ENCODE measurements around the gene CCT6A.

Gene CCT6A

GRCh38 chr7:56051053-56051338, 569 bp upstream of the CCT6A start:
- TF ChIP-seq CTCF (IDR thresholded peaks at IDR 0.05) = no peak

DNA sequence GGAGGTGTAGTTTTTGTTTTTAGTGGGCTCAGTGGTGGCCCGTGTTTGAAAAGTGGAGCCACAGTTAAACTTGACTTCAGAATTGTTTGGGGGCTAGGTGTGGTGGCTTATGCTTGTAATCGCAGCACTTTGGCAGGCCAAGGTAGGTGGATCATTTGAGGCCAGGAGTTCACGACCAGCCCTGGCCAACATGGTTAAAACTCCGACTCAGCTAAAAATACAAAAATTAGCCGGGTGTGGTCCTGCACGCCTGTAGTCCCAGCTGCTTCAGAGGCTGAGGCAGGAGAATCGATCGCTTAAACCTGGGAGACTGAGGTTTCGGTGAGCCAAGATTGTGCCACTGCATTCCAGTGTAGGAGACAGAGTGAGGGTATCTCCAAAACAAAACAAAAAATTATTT, 1.8 kb downstream of the CCT6A start:
- no peak for TF ChIP-seq CTCF (IDR thresholded peaks at IDR 0.05)

GRCh38 chr7:56053993-56054392, 2.4 kb downstream of the CCT6A start:
- no peak for TF ChIP-seq CTCF (IDR thresholded peaks at IDR 0.05)

- no peak for TF ChIP-seq CTCF (IDR thresholded peaks at IDR 0.05)
Measured at GRCh38 chr7:56062382-56062781, 10.8 kb downstream of the CCT6A start.

DNA sequence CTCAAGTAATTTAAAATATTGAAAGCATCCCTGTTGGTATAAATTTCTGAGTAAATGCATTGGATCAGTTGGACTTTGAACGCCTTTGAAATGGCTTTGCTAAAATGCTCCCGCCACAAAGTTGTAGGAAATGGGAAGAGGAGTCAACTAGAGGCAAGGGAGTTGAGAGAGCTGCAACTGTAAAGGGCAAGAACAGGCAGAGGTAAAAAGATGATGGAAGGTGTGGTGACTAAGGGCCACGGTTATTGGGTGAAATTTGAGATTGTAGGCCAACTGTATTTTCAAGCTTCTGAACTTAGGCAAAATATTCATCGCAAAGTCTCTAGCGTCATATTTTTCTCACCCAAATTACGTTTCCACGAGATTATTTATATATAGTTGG, 11.9 kb downstream of the CCT6A start:
- TF ChIP-seq CTCF (IDR thresholded peaks at IDR 0.05) = no peak

DNA sequence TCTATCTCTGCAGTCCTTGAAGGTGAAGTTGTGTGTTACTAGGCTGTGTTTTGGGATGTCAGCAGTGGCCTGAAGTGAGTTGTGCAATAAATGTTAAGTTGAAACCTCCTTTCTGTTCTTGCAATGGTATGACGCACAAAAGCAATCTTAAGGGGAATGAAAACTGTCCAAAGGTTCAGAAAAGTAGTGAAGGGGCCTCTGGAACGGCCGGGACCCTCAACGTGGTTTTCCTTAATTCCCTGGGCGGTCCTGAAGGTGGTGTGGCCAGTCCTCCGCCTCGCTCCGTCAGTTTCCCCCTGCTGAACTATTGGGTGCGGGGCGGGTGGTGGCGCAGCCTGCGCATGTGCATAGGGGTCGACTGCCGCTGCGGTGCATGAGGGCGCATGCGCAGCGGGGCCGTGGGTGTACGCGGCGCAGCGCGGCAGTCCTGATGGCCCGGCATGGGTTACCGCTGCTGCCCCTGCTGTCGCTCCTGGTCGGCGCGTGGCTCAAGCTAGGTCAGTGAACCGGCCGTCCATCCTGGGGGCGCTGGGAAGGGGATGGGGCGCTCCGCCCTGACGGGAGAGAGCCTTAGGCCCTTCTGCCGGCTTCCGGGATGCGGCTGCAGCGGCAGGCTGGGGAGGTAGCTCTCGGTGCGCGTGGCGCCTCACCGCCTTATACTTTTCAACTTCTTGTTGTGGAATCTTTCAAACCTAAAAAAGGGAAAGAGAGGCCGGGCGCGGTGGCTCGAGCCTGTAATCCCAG, 12.5 kb downstream of the CCT6A start, which contains the start of gene SUMF2:
Gene SUMF2 (plus strand): TSS at position 405 of the 744 bp plus-strand sequence. CDS start 26 bp downstream, at position 431.
- TF ChIP-seq CTCF (IDR thresholded peaks at IDR 0.05) = peak; percentile 16; the same call in 1 of the 2 replicates

DNA sequence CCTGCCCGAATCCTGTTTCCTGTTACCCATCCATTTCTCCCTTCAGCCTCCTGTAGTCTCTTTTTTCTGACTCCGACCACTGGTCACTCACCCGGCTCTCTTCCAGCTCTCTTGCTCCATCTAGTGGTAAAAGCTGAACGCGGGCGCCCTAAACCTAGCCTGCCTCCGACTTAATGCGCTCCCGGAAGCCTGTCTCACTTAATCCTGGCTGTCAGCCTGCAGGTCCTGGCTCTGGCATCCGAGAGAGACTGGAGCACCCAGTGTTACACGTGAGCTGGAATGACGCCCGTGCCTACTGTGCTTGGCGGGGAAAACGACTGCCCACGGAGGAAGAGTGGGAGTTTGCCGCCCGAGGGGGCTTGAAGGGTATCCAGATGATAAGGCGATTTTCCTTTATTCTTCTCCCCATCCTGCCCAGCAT, 22.8 kb downstream of the CCT6A start:
- TF ChIP-seq CTCF (IDR thresholded peaks at IDR 0.05) = peak; percentile 92

DNA sequence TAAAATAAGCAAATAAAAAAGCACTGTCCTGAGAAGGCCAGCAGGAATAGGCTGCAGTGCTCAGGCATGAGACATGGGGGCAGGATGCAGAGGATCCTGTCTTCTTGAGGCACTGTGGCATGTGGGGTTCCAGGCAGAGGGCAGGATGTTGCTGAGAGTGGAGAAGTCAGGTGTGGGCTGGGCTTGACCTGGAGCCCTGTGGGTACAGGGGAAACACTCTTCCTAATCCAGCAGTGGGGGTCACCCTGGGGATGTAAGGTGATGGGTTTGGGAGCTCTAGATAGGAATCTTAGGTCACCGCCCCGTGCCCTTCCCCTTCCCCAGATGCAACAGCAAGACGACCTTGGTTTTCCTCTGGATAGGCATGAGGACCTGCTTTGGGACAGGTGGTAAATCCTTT, 26.1 kb downstream of the CCT6A start:
- no peak for TF ChIP-seq CTCF (IDR thresholded peaks at IDR 0.05)
